HG03575 (cell line): ENCODE results near the gene SLC34A2.
"Not testable (repeated sequence)": the region's sequence is repeated elsewhere in the genome, so short reads cannot be mapped to it uniquely, and the experiment has no call there.

ENCODE experiments used
- ATAC-seq: cut with Tn5 transposase; IDR thresholded peaks from one replicate; pipeline ENCODE4 v1.9.1; 2021; ENCODE audit not compliant: unreplicated experiment, insufficient number of reproducible peaks, low FRiP score; ENCODE audit errors: extremely low read depth

Gene SLC34A2

GRCh38 chr4:25654971-25655963 lies at the start of gene SLC34A2:
Gene SLC34A2 (plus strand): TSS chr4:25655851. CDS start chr4:25662501, 6,650 bp downstream.
- no peak for ATAC-seq

GRCh38 chr4:25608644-25609043 lies 47.0 kb upstream of the SLC34A2 start:
- no peak for ATAC-seq

- ATAC-seq, result no peak
Measured at GRCh38 chr4:25609976-25610375, 45.7 kb upstream of the SLC34A2 start.

GRCh38 chr4:25613613-25614012 lies 42.0 kb upstream of the SLC34A2 start:
- not testable (repeated sequence) for ATAC-seq

- no peak for ATAC-seq
Measured at GRCh38 chr4:25614807-25615206, 40.8 kb upstream of the SLC34A2 start.

- no peak for ATAC-seq
Measured at GRCh38 chr4:25621027-25621930, 34.4 kb upstream of the SLC34A2 start.

- no peak for ATAC-seq
Measured at GRCh38 chr4:25624616-25625015, 31.0 kb upstream of the SLC34A2 start.

GRCh38 chr4:25628451-25628850 lies 27.2 kb upstream of the SLC34A2 start:
- ATAC-seq, result no peak

GRCh38 chr4:25632135-25632534 lies 23.5 kb upstream of the SLC34A2 start:
- no peak for ATAC-seq

- no peak for ATAC-seq
Measured at GRCh38 chr4:25633541-25633940, 22.1 kb upstream of the SLC34A2 start.

GRCh38 chr4:25635501-25635900 lies 20.1 kb upstream of the SLC34A2 start:
- ATAC-seq, result no peak

GRCh38 chr4:25637581-25638220 lies 17.9 kb upstream of the SLC34A2 start:
- ATAC-seq, result no peak

GRCh38 chr4:25638221-25638601 lies 17.4 kb upstream of the SLC34A2 start:
- ATAC-seq, result no peak

- ATAC-seq, result no peak
Measured at GRCh38 chr4:25638806-25639205, 16.8 kb upstream of the SLC34A2 start.

GRCh38 chr4:25650311-25650710 lies 5.3 kb upstream of the SLC34A2 start:
- no peak for ATAC-seq

- ATAC-seq, result no peak
Measured at GRCh38 chr4:25651682-25652081, 4.0 kb upstream of the SLC34A2 start.

GRCh38 chr4:25654031-25654970 lies 1.4 kb upstream of the SLC34A2 start:
- no peak for ATAC-seq

- no peak for ATAC-seq
Measured at GRCh38 chr4:25656031-25656430, 380 bp downstream of the SLC34A2 start.
